ENCODE results near the gene PDCD11. TPM values are rescaled to one million over a fixed set of nuclear protein-coding genes. Genes with fewer than 3 reads are reported as not detected.

Gene PDCD11
- total RNA-seq, 4 donors from 2014 or later, result 11.6 to 42.1 (median 19.0) TPM

DNA sequence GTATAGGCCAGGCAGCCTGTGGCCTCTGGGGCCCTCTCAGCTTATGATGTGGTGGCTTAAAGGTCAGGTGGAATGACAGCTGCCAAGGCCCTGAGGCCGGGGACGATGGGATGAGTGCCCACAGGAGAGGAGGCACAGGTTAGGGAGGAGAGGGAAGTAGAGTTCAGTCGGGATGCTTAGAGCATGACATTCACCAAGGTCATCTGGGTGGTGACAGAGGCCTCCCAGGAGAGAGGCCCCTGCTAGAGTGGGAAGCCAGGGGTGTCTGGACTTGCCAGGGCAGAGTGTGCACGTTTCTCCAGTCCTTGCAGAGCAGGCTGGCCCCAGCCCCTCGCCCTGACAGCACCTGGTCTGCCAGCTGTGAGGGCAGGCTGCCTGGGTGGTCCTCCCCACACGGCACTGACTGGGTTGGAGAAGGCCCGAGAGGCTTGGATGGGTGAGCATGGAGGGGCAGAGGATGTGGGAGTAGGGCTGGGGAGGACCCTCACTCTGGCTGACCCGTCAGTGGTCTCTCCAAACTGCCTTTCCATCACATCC is 60.8 kb downstream of the PDCD11 start:
- Histone ChIP-seq H3K4me1 (peaks cover 0 to 8% (median 0%) of the 10 kb centered on the region in 4 donors), H3K27me3 (no peaks in the 10 kb centered on the region), H3K4me3 (no peak overlapping the region), H3K9me3 (no peaks in the 10 kb centered on the region), H3K36me3 (no peaks in the 10 kb centered on the region), H3K27ac (no peak overlapping the region)
- TF ChIP-seq, protein P1, sequence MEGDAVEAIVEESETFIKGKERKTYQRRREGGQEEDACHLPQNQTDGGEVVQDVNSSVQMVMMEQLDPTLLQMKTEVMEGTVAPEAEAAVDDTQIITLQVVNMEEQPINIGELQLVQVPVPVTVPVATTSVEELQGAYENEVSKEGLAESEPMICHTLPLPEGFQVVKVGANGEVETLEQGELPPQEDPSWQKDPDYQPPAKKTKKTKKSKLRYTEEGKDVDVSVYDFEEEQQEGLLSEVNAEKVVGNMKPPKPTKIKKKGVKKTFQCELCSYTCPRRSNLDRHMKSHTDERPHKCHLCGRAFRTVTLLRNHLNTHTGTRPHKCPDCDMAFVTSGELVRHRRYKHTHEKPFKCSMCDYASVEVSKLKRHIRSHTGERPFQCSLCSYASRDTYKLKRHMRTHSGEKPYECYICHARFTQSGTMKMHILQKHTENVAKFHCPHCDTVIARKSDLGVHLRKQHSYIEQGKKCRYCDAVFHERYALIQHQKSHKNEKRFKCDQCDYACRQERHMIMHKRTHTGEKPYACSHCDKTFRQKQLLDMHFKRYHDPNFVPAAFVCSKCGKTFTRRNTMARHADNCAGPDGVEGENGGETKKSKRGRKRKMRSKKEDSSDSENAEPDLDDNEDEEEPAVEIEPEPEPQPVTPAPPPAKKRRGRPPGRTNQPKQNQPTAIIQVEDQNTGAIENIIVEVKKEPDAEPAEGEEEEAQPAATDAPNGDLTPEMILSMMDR (IDR thresholded peaks at IDR 0.05), result no peak
- TF ChIP-seq POLR2A (IDR thresholded peaks at IDR 0.05), result no peak
- no peak for DNase-seq

DNA sequence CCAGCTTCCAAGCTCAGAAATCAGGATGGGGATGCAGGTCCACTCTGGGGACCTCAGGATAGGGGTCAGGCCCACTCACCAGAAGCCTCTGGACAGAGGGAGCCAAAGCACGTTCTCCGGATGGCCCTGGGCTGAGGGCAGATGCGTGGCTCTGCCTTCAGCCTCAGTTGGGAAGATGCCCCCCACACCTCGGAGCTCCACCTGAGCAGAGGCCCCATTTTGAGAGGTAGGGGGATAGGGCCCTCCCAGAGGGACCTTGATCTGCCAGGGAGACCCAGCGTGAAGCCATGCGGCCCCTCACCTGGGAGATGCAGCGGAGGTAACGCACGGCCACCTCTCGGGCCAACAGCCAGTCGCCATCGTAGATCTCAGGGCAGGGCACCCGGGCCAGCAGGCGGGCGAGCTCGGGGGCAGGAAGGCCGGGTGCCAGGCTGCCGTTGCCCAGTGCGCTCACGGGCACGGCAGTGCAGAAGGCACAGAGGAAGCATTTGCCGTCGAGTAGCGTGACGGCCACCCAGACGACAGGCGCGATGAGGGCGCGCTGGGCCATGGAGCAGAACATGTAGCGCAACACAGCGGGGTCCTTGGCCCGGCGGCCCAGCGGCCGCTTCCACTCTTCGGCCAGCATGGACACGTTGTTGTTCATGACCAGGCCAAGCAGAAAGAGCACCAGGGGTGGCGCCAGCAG is 61.6 kb downstream of the PDCD11 start:
- Histone ChIP-seq H3K9me3 (no peaks in the 10 kb centered on the region), H3K36me3 (no peaks in the 10 kb centered on the region), H3K27me3 (no peaks in the 10 kb centered on the region), H3K4me3 (no peak overlapping the region), H3K27ac (peak overlapping the region in 1 of 4 donors; percentile 18), H3K4me1 (peaks cover 0 to under 1% (median 0%) of the 10 kb centered on the region in 4 donors)
- DNase-seq, result no peak
- TF ChIP-seq, protein P1 (IDR thresholded peaks at IDR 0.05), result no peak
- no peak for TF ChIP-seq POLR2A (IDR thresholded peaks at IDR 0.05)

DNA sequence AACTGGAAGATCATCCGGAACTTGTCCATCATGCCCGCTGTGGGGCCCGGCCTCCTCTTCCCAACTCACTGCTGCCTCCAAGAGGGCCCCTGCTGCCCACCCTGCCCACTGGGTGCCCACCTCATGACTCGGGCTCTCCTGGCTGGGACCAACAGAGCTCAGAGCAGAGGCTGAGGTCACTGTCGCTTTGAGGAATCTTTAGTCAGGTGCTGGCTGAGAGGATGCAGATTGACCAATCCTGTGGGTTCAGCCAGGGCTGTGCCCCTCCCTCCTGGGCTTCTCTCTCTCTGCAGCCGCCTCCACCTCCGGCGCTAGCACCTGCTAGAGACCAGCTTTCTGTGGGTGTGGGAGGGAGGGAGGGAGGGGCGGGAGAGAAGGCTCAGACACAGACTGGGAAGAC is 62.3 kb downstream of the PDCD11 start, which contains the start of gene CALHM1:
TSS of gene CALHM1 (minus strand) at position 181 of the 400 bp plus-strand sequence. CDS start at position 32, 149 bp downstream.
- no peaks in the 10 kb centered on the region for H3K9me3 ChIP-seq
- H3K27me3 ChIP-seq, result no peaks in the 10 kb centered on the region
- peak within 1 kb of the TSS in 1 of 4 donors; percentile 46 for H3K27ac ChIP-seq
- no peak within 1 kb of the TSS for H3K4me3 ChIP-seq
- TF ChIP-seq, protein P1 (IDR thresholded peaks at IDR 0.05), result no peak
- TF ChIP-seq POLR2A (IDR thresholded peaks at IDR 0.05), result no peak
- H3K4me1 ChIP-seq, result no peaks in the 10 kb centered on the region
- H3K36me3 ChIP-seq, result no peaks in the 10 kb centered on the region
- peak in 2 of 3 donors; percentile 51 to 64 for DNase-seq

DNA sequence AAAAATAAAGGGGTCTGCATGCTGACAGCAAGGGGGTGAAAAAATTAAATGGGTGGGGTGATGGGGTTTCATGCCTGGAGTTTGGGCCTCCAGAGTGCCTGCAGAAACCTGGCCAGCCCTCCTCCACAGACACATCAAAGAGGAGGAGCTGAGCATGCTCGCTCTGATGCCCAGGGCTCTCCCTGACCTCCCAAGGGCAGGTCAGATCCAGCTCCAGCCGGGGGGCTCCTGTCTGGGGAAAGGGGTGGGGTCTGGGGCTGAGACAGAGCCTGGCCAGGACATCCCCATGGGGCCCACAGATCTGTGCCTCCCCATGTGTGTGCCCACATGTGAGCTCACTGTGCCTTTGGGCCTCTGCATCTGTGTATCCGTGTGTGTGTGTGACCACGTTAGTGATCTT is 63.2 kb downstream of the PDCD11 start:
- Histone ChIP-seq H3K4me3 (no peak overlapping the region), H3K27ac (no peak overlapping the region), H3K4me1 (no peaks in the 10 kb centered on the region), H3K27me3 (no peaks in the 10 kb centered on the region), H3K36me3 (no peaks in the 10 kb centered on the region), H3K9me3 (no peaks in the 10 kb centered on the region)
- TF ChIP-seq, protein P1 (IDR thresholded peaks at IDR 0.05), result no peak
- TF ChIP-seq POLR2A (IDR thresholded peaks at IDR 0.05), result no peak
- no peak for DNase-seq

DNA sequence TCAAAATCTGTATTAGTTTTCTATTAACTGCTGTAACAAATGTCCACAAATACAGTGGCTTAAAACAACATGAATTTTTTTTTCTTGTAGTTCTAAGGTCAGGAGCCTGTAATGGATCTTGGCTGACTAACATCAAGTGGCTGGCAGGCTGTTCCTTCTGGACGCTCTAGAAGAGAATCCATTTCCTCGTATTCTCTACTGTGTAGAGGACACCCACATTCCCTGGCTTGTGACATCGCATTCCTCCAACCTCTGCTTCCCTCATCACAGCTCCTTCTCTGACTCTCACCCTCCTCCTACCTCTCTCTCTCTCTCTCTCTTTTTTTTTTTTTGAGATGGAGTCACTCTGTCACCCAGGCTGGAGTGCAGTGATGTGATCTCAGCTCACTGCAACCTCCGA is 67.1 kb downstream of the PDCD11 start:
- no peaks in the 10 kb centered on the region for H3K27me3 ChIP-seq
- no peak overlapping the region for H3K27ac ChIP-seq
- TF ChIP-seq, protein P1 (IDR thresholded peaks at IDR 0.05), result no peak
- no peak for TF ChIP-seq POLR2A (IDR thresholded peaks at IDR 0.05)

More for the DNA sequence above, 67.1 kb downstream of the PDCD11 start:
- DNase-seq, result no peak
- Histone ChIP-seq H3K4me1 (no peaks in the 10 kb centered on the region), H3K4me3 (no peak overlapping the region), H3K9me3 (no peaks in the 10 kb centered on the region), H3K36me3 (no peaks in the 10 kb centered on the region)

All from Peyer's patch (tissue), 4 donors.